IPS-11a (cell line): Measurements from ENCODE around the gene TNFAIP8L1.

ENCODE experiments used
- H3K4me3 ChIP-seq: one replicate; pipeline ENCODE4 v1.5.1; 2013; ENCODE audit warnings: low read depth, low read length, control low read depth

The TNFAIP8L1 gene

GRCh38 chr19:4647676-4648644, 8.6 kb downstream of the TNFAIP8L1 start:
- H3K4me3 ChIP-seq = no peak overlapping the region

DNA sequence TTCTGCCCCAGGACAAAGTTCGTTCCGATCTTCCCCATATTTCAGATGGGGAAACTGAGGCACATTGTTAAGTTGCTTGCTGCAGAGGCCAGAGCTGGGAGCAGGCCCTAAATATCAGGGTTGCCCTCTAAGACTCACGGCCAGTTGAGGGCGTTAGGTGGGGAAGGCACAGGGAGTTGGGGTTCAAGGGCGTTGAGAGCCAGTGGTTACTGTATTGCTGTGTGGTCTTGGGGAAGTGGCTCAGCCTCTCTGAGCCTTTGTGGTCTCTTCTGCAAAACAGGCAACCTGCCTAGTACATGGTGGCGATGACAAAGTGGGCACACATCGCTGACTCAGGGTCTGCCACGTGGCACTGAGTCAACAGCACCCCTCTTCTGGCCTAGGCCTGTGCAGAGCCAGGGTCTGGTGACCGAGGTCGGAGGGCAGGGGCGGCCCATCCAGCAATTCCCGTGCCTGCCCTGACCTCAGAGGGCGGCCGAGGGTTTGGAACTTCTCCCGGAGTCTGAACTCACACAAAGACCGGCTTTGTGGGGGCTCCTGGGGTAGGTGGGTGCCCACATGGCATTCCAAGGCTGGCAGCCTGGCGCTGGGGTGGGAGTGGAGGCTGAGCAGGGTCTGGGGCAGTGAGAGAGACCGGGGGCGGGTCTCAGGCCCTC, 10.2 kb downstream of the TNFAIP8L1 start:
- H3K4me3 ChIP-seq = no peak overlapping the region

DNA sequence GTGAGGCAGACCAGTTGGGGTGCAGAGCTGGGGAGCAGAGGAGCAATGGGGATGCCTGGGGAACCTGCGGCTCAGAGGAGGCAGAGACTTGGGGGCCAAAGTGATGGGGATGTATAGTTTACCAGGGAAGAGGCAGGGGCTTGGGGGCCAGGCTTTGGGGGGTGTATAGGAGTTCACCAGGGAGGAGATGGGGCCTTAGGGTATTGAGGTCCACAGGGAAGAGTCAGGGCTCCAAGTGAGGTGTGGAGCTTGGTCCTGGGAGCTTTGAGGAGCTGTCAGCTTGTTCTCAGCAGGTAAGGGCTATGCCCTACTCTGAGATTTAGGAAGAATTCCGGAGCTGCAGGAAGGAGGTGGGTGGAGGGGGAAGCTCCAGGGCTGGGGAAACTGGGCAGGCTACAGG, 10.8 kb downstream of the TNFAIP8L1 start:
- no peak overlapping the region for H3K4me3 ChIP-seq

GRCh38 chr19:4652075-4652474, 12.8 kb downstream of the TNFAIP8L1 start:
- H3K4me3 ChIP-seq = no peak overlapping the region

- H3K4me3 ChIP-seq = no peak overlapping the region
These were observed 14.6 kb downstream of the TNFAIP8L1 start for GRCh38 chr19:4653793-4654436.

DNA sequence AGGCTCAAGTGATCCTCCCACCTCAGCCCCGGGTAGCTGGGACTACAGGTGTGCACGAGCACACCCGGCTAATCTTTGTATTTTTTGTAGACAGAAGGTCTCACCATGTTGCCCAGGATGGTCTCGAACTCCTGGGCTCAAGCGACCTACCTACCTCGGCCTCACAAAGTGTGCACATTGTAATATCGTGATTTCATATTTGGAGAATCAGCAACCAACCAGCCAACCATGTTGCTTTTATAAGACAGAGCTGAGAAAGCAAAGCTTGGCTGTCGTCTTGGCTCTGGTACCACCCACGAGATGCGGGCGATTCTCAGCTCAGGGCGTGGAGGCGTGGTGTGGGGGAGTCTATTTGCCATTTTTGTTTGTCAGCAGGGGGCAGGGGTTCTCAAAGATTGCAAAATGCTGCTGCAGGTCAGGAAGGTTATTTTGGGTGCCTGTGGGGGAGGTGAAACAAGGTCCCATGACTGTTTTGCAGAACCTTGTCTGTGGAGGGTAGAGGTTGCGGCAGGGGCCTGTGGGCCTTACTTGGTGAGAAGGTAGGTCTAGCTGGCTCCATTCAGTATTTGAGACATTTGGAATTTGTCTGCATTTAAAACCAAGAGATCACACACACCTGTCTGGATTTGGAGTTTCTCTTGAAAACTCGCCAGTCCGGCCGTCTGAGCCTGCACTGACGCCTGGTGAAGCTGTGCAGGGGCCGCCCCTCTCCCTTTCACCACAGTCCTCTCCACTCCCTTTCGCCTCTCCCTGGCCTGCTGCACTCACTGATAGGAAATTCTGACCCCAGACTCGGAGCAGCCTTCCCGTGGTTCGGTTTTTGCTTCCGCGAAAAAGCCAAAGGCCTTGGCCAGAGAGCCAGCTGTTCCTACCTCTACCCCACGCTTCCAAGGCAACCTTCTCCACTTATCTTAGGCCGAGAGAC, 15.4 kb downstream of the TNFAIP8L1 start:
- no peak overlapping the region for H3K4me3 ChIP-seq

- no peak overlapping the region for H3K4me3 ChIP-seq
These were observed 16.8 kb downstream of the TNFAIP8L1 start for GRCh38 chr19:4656102-4656501.

GRCh38 chr19:4657262-4657661, 17.9 kb downstream of the TNFAIP8L1 start:
- H3K4me3 ChIP-seq = no peak overlapping the region

DNA sequence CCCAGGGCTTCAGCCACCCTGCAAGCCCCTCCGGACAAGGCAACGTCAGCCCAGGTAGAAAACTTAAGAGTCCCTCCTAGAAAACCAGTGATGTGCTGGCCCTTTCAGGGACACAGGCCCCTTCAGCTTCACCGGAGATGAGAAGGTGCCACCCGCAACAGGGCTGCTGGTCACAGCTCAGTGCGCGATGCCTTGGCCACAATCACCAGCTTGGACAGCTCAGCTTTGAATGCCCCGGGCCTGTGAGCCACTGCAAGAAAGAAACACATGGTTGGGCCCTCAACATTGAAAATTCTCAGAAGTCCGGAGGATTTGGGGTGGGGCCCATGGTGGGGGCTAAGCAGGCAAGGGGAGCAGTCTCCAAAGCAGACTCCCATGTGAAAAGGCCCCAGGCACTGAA, 18.5 kb downstream of the TNFAIP8L1 start:
- H3K4me3 ChIP-seq = no peak overlapping the region

DNA sequence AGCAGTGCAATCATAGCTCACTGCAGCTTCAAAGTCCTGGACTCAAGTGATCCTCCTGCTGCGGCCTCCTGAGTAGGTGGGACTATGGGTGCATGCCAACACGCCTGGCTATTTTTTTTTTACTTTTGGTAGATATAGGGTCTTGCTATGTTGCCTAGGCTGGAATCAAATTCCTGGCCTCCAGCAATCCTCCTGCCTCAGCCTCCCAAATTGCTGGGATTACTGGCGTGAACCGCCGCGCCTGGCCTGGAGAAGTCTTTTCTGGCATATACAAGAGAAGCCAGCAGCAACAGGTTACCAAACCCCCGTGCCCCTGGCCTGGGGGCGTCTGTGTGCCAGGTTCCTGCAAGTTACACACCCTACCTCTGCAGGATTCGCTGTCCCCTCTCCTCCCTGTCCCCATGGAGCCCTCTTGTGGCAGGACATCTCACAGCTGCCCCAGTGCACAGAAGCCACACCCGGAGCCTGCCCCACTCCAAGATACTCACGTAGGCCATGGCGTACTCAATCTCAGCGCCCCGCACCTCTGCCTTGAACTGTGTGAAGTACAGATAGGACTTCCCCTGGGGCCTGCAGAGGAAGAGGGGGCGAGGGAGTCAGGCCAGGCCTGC, 21.0 kb downstream of the TNFAIP8L1 start:
- no peak overlapping the region for H3K4me3 ChIP-seq

DNA sequence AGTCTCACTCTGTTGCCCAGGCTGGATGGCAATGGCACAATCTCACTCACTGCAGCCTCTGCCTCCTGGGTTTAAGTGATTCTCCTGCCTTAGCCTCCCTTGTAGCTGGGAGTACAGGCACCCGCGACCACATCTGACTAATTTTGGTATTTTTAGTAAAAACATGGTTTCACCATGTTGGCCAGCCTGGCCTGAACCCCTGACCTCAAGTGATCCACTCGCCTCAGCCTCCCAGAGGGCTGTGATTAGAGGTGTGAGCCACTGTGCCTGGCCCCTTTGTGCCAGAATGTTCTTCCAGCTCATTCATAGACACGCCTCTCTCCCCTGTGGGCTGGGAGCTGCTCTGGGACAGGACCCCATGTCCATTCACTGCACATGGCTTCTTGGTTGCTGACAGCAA, 21.7 kb downstream of the TNFAIP8L1 start:
- no peak overlapping the region for H3K4me3 ChIP-seq

GRCh38 chr19:4662020-4662695, 22.8 kb downstream of the TNFAIP8L1 start:
- H3K4me3 ChIP-seq = no peak overlapping the region

DNA sequence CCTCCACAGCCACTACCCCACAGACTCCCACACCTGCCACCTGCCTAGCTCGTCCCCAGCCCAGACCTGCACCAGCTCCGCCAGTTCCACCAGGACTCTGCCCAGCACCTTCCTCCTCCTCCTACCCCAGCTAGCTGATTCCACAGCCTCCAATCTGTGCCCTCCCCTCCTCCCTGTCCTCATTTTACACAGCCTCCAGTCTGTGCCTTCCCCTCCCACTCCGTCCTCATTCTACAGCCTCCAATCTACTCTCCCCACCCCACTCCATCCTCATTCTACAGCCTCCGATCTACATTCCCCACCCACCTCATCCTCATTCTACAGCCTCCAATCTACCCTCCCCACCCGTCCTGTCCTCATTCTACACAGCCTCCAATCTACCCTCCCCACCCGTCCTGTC, 23.5 kb downstream of the TNFAIP8L1 start:
- no peak overlapping the region for H3K4me3 ChIP-seq

DNA sequence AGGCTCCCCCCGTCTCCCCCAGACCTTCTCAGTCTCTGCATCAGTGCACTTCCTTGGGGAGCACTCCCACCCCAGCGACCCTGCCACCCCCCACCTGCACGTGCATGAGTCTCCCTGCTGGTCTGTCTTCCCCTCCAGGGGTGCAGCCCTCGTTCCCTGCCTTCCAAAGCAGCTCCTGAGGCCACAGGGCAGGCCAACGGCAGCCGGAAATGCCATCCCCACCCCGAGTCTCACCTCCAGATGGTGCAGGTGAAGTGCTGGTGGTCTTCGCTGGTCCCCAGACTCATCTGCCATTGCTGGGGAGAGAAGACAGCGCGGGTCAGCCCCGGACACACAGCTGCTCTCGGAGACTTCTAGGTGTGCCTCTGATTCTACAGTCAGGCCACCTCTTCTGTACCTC, 25.3 kb downstream of the TNFAIP8L1 start:
- H3K4me3 ChIP-seq = no peak overlapping the region

GRCh38 chr19:4669723-4670480, 30.6 kb downstream of the TNFAIP8L1 start, which contains the start of gene MYDGF:
Gene MYDGF, minus strand, starts transcription at chr19:4670342. Its CDS starts 8 bp downstream, at chr19:4670334.
- peak within 1 kb of the TSS; percentile 81 for H3K4me3 ChIP-seq

DNA sequence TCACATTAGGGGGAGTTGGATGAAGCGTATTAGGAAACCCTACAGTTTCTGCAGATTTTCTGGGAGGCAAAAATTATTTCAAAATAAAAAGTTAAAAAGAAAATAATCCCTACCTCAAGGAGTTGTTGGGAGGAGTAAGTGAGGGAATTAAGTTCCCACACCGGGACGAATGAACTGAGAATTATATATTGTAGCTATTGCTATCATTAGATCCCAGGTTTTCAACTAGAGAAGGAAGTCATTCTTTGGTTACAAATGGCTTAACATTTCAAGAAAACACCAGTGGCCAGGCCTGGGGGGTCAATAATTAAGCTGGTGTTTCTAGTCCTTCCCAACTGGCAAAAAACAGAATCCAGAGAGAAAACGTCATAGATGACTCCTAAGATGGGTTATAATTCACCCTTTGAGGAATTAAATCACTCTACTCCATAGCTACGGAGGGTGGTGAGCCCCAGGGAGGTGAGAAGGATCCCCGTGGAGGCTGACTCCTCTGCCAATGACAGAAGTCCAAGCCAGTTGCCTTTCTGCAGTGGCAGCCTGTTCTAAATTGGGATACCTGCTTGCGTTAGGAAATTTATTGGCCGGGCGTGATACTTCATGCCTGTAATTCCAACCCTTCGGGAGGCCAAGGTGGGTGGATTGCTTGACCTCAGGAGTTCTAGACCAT, 32.0 kb downstream of the TNFAIP8L1 start:
- H3K4me3 ChIP-seq = no peak overlapping the region

DNA sequence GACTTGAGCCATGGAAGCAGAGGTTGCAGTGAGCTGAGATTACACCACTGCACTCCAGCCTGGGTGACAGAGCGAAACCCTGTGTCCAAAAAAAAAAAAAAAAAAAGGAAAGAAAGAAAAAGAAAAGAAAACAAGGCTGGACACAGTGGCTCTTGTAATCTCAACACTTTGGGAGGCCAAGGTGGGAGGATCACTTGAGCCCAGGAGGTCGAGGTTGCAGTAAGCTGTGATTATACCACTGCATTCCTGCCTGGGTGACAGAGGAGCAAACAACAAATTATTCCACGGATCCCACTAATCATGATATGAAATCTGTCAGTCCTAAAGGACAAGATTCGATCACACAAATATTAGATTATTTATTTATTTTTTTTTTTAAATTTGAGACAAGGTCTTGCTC, 33.9 kb downstream of the TNFAIP8L1 start:
- no peak overlapping the region for H3K4me3 ChIP-seq

GRCh38 chr19:4673726-4674125, 34.4 kb downstream of the TNFAIP8L1 start:
- no peak overlapping the region for H3K4me3 ChIP-seq
